Adipocyte (in vitro differentiated cells): Measurements from ENCODE around the gene EDC3.
"Not testable (repeated sequence)": the region's sequence is repeated elsewhere in the genome, so short reads cannot be mapped to it uniquely, and the experiment has no call there.

Experiments
- DNase-seq: peaks from one replicate; pipeline ENCODE4 v3.0.0-alpha.2; 2015; ENCODE audit warnings: low read depth
- H3K27me3 ChIP-seq: replicated peaks from 2 replicates; pipeline ENCODE4 v1.7.0; 2013; ENCODE audit warnings: mild to moderate bottlenecking, low read length, moderate library complexity; ENCODE audit not compliant: control insufficient read depth, insufficient read depth
- H3K36me3 ChIP-seq: 2 replicates; pipeline ENCODE4 v1.7.0; 2013; ENCODE audit warnings: low read length, mild to moderate bottlenecking, moderate library complexity; ENCODE audit not compliant: control insufficient read depth, insufficient read depth, severe bottlenecking
- H3K4me1 ChIP-seq: 2 replicates; pipeline ENCODE4 v1.7.0; 2013; ENCODE audit warnings: mild to moderate bottlenecking, low read length, moderate library complexity; ENCODE audit not compliant: control insufficient read depth, insufficient read depth
- H3K4me3 ChIP-seq: 2 replicates; pipeline ENCODE4 v1.7.0; 2013; ENCODE audit warnings: mild to moderate bottlenecking, low read length, moderate library complexity
- H3K9ac ChIP-seq: 2 replicates; pipeline ENCODE4 v1.7.0; 2013; ENCODE audit warnings: mild to moderate bottlenecking, low read length, moderate library complexity
- H3K9me3 ChIP-seq: 2 replicates; pipeline ENCODE4 v1.7.0; 2013; ENCODE audit warnings: mild to moderate bottlenecking, low read length, moderate library complexity; ENCODE audit not compliant: control insufficient read depth

Gene EDC3

GRCh38 chr15:74603789-74604705 lies 91.8 kb downstream of the EDC3 start:
- no peaks in the 10 kb centered on the region for H3K9me3 ChIP-seq
- H3K27me3 ChIP-seq, result peaks cover 7% of the 10 kb centered on the region
- no peaks in the 10 kb centered on the region for H3K36me3 ChIP-seq
- no peak overlapping the region for H3K9ac ChIP-seq
- no peak overlapping the region for H3K4me3 ChIP-seq
- no peak for DNase-seq
- peaks cover 15% of the 10 kb centered on the region for H3K4me1 ChIP-seq

- Histone ChIP-seq H3K27me3 (no peaks in the 10 kb centered on the region), H3K9me3 (no peaks in the 10 kb centered on the region), H3K4me1 (peaks cover 18% of the 10 kb centered on the region), H3K9ac (no peak overlapping the region), H3K4me3 (no peak overlapping the region), H3K36me3 (no peaks in the 10 kb centered on the region)
- DNase-seq, result no peak
Measured at GRCh38 chr15:74603026-74603788, 92.6 kb downstream of the EDC3 start.

- Histone ChIP-seq H3K4me3 (peak overlapping the region; percentile 89), H3K4me1 (peaks cover 22% of the 10 kb centered on the region), H3K27me3 (no peaks in the 10 kb centered on the region), H3K9me3 (no peaks in the 10 kb centered on the region), H3K36me3 (no peaks in the 10 kb centered on the region), H3K9ac (peak overlapping the region; percentile 89)
- no peak for DNase-seq
Measured at GRCh38 chr15:74599156-74599555, 96.7 kb downstream of the EDC3 start.

GRCh38 chr15:74598126-74598842 lies 97.5 kb downstream of the EDC3 start:
- Histone ChIP-seq H3K4me3 (peak overlapping the region; percentile 89), H3K4me1 (peaks cover 22% of the 10 kb centered on the region), H3K9me3 (no peaks in the 10 kb centered on the region), H3K36me3 (no peaks in the 10 kb centered on the region), H3K27me3 (no peaks in the 10 kb centered on the region), H3K9ac (peak overlapping the region; percentile 89)
- DNase-seq, result peak; percentile 95

- not testable (repeated sequence) for DNase-seq, H3K4me3 ChIP-seq, H3K27me3 ChIP-seq, H3K9me3 ChIP-seq, H3K9ac ChIP-seq, H3K36me3 ChIP-seq
- H3K4me1 ChIP-seq, result peaks cover 22% of the 10 kb centered on the region
Measured at GRCh38 chr15:74597146-74597705, 98.6 kb downstream of the EDC3 start.

- H3K9me3 ChIP-seq, H3K9ac ChIP-seq, DNase-seq, H3K36me3 ChIP-seq, H3K4me3 ChIP-seq, H3K27me3 ChIP-seq: not testable (repeated sequence)
- H3K4me1 ChIP-seq, result peaks cover 22% of the 10 kb centered on the region
Measured at GRCh38 chr15:74596736-74597135, 99.1 kb downstream of the EDC3 start.

- Histone ChIP-seq H3K4me1 (peaks cover 16% of the 10 kb centered on the region), H3K9me3 (no peaks in the 10 kb centered on the region), H3K27me3 (no peaks in the 10 kb centered on the region), H3K4me3 (no peak overlapping the region), H3K9ac (no peak overlapping the region), H3K36me3 (no peaks in the 10 kb centered on the region)
- no peak for DNase-seq
Measured at GRCh38 chr15:74595271-74595670, 100.6 kb downstream of the EDC3 start.

- H3K36me3 ChIP-seq, result no peaks in the 10 kb centered on the region
- no peaks in the 10 kb centered on the region for H3K27me3 ChIP-seq
- no peak for DNase-seq
- H3K4me3 ChIP-seq, result no peak overlapping the region
- no peak overlapping the region for H3K9ac ChIP-seq
- peaks cover 14% of the 10 kb centered on the region for H3K4me1 ChIP-seq
- no peaks in the 10 kb centered on the region for H3K9me3 ChIP-seq
Measured at GRCh38 chr15:74594455-74594854, 101.4 kb downstream of the EDC3 start.

- Histone ChIP-seq H3K27me3 (no peaks in the 10 kb centered on the region), H3K9ac (no peak overlapping the region), H3K36me3 (no peaks in the 10 kb centered on the region), H3K4me3 (no peak overlapping the region), H3K4me1 (peaks cover 18% of the 10 kb centered on the region), H3K9me3 (no peaks in the 10 kb centered on the region)
- DNase-seq, result no peak
Measured at GRCh38 chr15:74593122-74593521, 102.7 kb downstream of the EDC3 start.

- Histone ChIP-seq H3K36me3 (no peaks in the 10 kb centered on the region), H3K4me3 (no peak overlapping the region), H3K27me3 (no peaks in the 10 kb centered on the region), H3K9me3 (no peaks in the 10 kb centered on the region), H3K9ac (no peak overlapping the region), H3K4me1 (peaks cover 16% of the 10 kb centered on the region)
- no peak for DNase-seq
Measured at GRCh38 chr15:74592222-74592621, 103.6 kb downstream of the EDC3 start.

GRCh38 chr15:74589826-74590225 lies 106.0 kb downstream of the EDC3 start:
- no peak overlapping the region for H3K9ac ChIP-seq
- no peaks in the 10 kb centered on the region for H3K9me3 ChIP-seq
- H3K27me3 ChIP-seq, result no peaks in the 10 kb centered on the region
- H3K36me3 ChIP-seq, result no peaks in the 10 kb centered on the region
- peaks cover 16% of the 10 kb centered on the region for H3K4me1 ChIP-seq
- no peak overlapping the region for H3K4me3 ChIP-seq
- no peak for DNase-seq
